GM21528 (cell line): ENCODE results near the gene PSMB11.

ENCODE experiments used
- ATAC-seq: cut with Tn5 transposase; IDR thresholded peaks from one replicate; pipeline ENCODE4 v1.9.1; 2021; ENCODE audit warnings: mild to moderate bottlenecking, moderate library complexity; ENCODE audit not compliant: unreplicated experiment, low FRiP score

The PSMB11 gene

DNA sequence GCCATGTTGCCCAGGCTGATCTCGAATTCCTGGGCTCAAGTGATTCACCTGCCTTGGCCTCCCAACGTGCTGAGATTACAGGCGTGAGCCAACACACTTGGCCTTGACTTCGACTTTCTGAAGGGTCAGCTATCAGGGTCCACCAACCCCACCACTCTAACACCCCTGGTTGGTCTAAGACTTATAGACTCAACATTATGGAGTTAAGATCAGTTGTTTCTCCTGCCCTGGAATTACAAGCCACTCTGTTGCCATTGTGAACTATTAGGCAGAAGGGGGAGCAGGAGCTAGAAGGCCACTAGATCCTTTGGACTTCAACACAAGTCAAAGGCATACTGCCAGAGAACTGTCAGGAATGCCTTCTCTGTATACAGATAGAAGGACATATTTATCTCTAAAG lies 1.9 kb upstream of the PSMB11 start:
- no peak for ATAC-seq

DNA sequence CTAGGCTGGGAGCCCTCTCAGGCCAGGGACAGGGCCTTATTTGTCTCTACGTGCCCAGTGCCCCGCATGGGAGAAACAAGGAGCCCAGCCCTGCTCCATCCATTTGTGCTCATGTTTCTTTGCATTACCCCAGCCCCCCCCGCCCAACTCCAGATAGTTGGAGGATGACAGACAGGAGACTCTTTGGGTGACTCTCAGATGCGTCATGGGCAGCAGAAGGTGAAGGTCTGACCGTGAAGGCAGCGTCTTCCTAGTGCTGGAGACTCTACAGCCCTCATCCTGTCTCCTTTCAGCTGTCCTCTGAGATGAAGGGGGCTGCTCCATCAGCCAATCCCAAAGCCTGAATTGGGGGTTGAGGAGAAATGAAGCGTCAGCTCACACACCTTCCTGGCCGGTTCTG lies 283 bp upstream of the PSMB11 start:
- ATAC-seq: no peak

DNA sequence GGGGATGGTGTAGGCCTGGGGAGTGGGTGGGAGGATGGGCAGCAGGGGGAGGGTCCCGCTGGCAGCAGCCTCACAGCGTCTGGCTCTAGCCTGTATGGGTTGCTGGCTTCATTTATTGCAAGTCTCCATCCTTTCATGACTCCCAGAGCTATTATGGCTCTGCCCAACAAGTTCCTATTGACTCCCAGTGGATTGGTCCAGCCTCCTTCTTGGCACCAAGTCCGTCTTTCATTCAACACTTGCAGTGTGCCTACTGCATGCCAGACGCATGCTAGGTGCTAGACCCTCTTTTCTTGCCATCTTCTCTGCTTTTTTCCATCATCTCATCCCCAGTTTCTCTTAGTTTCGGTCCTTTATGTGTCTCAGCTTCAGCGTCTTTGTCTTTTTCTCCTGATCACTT lies 1.1 kb downstream of the PSMB11 start:
- no peak for ATAC-seq

DNA sequence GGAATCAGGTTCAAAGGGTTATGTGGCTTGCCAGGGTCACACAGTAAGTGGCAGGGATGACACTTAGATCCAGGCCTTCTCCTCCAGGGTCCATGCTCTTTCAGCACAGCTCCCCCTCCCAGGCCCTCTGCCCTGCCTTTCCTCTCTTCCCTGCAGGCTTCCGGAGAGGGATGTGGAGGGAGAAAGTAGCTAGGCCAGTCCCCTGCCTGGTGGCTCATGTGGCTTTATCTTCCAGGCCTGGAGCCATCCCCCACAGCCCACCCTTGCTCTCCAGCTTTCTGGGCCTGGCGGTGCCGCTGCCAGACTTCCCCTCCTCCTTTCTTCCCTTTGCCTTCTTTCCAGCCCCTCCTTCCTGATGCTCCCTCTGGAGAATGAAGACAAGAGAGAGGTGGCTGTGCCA lies 1.7 kb downstream of the PSMB11 start:
- no peak for ATAC-seq

DNA sequence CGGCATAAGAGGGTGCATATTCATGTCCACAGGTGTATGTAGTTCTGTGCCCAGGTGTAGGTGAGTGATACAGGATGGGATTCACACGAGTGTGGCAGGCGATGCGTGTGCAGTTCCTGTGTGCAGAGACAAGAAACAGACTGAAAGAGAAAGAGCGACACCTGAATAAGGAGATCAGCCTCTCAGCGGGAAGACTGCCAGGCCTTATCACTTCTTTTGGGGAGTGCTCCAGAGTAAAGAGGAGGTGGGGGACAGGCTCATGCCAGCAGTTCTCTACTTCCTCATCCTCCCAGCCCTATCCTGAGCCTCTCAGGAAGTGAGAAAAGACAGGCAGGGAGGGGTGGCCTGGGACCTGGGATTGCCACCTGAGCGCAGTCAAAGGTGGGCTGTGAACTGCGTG lies 2.8 kb downstream of the PSMB11 start:
- no peak for ATAC-seq

DNA sequence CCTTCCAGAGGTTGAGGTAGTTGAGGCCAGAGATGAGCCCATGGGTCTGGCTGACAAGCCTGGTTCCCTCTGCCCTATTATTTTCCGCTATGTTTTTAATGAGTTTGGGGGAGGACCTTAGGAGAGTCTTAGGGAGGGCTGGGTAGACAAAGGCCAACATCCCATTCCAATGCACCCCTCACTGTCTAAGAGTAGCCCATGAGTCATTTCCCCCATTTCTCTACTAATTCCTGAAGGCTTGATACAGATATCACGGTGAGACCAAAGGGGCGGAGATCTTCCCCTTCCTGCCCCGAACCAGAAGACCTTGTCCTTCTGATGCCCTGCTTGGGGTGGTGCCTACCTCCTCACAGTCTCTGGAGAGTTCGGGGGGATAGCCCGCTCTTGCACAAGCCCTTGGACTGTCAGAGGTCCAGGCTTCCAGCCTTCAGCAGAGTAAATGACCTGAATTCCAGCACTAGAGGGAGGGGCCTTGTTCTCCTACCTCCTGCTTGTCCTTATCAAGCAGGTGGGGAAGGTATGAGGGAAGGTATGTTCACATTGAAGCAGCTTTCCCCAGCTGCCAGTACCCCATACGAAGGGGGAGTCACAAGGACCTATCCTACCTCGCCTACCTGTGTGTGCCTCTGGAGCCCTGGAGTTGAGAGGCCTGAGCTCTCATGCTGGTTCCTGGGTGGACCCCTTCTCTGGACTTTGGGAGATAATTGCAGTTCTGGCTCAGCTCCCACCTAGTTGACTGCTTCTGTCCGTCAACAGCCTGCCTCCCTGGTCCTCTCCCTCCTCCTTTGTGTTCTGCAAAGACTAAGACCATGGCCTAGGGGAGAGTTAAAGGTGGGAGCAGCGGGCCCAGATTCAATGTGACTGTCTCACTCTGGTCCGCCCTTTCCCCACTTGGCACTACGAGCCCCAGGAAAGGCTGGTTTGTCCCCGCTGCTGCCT lies 3.7 kb downstream of the PSMB11 start:
- no peak for ATAC-seq

DNA sequence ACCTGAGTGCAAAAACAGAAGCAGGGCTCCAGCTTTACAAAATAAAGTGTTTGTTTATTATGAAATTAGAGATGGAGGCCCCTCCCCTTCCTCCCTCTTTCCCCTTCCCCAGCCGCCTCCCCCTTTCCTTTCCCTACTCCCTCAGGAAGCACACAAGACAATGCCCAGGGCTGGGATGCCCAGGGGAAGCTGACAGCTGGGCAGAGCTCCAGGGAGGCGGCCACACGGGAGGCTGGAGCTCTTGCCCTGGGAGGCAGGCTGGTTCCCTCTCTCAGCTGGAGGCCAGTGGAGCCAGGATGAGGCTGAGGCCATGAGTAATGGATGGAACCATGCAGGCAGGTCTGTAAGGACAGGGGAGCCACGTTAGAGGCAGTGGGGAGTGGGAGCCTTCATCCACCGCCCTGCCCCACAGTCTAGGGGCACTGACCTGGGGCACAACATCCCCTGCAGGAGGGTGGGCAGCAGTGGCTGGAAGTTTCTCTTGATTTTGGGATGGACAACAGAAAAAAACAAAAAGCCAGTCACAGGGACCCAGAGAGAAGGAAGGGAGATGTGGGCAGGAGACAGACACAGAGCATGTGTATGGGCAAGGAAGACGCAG lies 5.1 kb downstream of the PSMB11 start:
- no peak for ATAC-seq

DNA sequence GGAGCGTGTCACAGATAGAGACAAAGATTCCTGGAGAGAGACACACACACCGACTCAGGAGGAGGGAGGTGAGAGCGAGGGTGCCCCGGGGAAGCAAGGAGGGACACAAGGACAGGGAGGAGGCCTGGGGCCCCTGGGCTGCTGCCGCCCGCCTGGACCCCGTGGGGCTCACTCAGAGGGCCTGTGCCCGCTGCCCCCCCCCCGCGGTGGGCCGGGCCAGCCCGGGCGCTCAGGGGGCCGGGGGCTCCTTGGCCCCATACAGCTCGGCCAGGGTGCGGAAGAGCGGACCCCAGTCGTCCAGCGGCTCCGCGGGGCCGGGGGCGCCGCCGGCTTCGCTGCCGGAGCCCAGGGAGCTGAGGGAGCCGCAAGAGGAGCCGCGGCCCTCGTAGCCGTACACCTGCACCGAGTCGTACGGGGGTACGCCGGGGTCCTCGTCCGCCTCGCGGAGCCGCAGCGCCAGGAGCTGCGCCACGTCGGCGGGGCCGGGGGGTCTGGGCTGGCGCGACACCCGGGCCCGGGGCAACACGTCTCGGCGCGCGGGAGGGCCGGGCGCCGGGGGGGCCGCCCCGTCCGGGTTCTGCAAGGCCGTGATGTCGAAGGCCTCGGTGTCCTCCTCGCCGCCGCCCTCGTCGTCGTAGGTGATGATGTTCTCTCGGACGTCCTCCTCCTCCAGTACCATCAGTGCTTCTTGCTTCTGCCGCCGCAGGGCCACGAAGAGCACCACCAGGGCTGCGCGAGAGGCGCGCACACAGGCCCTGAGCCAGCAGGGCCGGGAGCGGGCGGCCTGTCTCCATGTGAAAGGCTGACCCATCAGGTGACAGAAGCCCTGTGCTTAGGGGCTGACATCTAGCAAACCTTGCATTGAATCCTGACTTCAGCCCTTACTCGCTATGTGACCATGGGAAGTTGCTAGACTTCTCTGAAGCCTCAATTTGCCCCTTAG lies 6.0 kb downstream of the PSMB11 start:
- ATAC-seq: no peak

DNA sequence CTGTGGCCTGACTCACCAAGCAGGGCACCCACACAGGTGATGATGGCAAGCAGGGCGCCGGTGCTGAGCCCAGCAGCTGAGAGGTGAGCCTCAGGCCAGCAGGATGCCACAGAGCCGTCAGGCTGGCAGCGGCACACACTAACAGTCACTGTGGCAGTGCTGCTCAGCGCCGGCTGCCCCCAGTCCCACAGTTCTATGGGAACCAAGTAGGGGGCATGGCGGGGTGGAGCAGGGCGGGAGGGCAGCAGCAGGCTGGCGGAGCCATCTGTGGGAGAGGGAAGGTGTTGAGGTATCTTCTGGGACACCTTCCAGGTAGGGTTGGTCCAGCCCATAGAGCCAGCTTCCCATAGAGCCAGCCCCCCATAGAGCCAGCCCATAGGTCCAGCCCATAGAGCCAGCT lies 7.0 kb downstream of the PSMB11 start:
- no peak for ATAC-seq

DNA sequence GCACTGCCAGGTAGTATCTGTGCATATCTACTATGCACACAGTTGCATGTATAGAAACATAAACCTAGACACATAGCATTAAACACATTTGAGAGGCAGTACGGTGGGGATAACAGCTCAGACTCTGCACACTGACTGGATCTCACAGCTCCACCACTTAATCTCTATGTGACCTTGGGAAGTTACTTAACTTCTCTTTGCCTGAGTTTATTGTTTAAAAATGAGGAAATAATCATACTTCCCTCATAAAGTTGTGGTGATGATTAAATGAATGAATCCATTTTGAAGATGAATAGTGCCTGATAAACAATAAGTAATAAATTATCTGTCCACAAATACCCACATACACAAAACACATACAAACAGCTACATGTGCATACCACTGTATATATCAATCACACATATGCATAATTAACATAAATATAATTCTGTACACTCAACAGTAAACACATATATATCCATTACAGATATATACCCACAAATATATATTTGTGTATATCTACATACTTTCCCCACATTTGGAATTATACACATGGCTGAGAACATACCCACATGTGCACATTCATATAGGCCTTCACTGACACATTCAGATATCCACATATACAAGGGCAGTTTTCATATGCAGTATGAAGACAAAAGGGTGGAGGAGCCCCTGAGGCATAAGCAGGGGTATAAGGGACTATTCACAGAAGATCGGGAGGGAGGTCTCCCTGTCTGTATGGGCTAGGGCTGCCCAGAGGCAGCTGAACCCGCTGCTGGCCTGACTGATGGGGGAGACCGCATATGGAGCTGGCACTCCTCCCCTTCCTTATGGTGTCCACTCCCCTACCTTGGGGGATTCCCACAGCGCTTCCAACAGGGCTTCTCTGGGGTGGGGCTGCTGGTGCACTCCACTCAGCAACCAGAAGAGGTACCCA lies 9.4 kb downstream of the PSMB11 start:
- ATAC-seq: no peak

DNA sequence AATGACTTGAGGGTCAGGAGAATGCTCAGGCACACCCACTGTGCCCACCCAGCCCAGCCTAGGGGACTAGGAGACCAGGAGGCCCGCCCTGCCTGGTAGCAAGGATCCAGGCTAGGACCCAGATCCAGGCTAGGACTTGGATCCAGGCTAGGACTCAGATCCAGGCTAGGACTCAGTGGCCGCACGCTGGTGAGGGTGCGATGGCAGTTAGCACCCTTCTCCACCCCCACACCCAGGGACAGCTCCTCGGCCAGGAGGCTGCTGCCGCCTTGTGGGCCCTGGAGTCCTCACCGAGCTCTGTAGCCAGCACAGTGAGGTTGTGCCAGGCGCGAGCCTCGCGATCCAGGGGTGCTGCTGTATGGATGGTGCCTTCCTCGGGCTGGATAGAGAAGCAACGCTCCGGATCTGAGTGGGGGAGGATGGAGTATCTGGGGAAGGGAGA lies 10.2 kb downstream of the PSMB11 start:
- ATAC-seq: no peak

DNA sequence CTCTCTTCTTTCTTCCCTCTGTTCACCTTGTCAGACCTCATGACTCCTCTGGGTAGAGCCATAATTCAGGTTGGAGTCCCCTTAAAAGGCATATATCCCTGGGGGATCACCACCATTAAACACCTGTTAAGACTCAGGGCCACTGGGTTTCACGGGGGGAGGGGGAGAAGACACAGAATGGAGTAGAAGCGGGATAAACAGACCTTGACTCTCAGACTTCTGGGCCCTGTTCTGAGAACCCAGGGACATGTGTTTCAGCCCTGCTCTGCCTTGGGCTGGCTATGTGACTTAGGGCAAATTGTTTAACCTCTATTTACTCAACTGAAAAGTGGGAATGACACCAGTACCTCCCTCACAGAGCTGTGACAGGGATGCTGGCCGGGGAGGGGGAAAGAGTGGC lies 10.7 kb downstream of the PSMB11 start:
- ATAC-seq: no peak

DNA sequence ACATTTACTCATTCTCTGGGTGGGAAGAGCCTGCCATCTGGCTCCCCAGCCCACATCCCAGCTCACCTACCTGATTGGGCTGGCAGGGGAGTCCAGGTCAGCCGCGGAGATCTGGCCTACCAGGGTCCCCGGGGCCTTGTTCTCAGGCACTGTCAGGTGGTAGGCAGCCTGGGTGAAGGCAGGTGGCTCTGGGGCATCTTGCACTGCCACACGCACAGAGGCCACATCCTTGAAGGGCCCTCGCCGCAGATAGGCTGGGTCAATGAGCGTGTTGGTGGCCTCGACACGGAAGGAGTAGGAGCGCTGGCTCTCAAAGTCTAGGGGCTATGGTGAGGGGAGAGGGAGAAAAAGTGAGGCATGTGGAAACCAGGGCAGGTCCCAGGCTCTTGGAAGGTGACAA lies 11.4 kb downstream of the PSMB11 start:
- ATAC-seq: no peak

DNA sequence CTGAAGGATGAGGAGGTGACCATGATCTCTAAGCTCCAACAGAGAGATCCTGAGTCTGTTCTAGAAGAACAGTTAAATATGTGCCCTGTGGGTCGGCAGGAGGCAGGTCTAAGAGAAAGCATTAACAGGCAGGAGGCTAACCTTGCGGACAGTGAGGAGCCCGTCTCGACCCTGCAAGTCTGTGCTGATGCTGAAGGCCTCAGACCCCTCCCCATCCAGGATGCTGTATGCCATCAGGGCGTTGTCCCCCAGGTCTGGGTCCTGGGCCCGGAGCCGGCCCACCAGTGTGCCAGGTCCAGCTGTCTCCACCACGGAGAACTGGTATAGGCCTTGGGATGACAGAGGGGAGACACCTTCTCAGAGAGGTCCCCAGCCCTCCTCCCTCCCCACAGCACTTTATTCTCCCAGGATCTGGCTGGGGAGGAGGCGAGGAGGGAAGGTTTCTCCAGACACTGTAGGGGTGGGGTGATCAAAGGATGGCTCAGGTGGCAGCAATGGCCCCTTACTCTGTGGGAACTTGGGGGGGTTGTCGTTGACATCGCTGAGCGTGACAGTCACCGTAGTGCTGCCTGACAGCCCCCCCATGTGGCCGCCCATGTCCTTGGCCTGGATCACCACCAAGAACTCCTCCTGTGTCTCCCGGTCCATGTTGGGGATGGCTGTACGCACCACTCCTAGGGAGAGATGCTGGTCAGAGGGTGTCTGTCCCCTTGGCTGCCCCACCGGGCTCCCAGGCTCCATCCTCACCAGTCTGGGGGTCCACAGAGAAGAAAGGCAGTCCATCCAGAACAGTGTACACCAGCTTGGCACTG lies 12.2 kb downstream of the PSMB11 start:
- ATAC-seq: no peak

DNA sequence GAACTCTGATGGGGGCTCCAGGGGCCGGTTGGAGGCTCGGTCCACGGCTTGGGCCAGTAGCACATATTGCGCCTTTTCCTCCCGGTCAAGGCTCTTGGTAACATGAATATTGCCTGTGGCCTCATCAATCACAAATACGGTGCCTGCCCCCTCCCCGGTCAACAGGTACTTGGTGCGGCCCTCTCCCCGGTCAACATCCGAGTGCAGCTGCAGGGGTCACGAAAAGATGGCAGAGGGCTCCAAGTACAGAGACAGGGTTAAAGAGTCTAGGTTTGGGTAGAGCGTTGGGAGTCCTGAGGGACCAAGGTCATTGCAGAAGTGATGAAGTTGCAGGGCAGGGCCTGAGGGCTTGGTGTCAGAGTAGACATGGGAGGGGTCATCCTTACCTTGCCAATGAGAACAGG lies 13.1 kb downstream of the PSMB11 start:
- no peak for ATAC-seq

DNA sequence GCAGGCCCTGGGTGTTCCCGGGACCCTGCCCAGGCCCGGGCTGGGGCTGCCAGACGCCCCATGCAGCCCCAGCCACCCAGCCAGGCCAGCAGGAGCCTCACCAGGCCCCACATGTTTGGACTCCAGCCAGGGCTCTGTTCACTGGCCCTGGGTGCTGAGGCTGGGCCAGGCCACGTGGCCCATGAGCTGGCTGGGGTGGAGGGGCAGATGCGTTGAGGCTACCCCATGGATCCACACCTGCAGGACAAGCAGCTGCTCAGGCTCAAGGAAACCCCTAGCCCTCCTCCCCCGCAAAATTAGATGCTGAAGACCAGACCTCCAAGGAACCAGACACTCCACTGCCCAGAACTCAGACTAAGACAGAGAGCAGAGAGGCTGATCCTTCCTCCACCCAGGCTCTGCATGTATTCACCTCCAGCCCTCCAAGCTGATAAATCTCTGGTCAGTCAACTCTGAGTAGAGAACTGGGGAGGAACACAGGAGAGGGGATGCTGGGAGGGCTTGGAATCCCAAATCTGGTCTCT lies 13.7 kb downstream of the PSMB11 start:
- ATAC-seq: no peak

DNA sequence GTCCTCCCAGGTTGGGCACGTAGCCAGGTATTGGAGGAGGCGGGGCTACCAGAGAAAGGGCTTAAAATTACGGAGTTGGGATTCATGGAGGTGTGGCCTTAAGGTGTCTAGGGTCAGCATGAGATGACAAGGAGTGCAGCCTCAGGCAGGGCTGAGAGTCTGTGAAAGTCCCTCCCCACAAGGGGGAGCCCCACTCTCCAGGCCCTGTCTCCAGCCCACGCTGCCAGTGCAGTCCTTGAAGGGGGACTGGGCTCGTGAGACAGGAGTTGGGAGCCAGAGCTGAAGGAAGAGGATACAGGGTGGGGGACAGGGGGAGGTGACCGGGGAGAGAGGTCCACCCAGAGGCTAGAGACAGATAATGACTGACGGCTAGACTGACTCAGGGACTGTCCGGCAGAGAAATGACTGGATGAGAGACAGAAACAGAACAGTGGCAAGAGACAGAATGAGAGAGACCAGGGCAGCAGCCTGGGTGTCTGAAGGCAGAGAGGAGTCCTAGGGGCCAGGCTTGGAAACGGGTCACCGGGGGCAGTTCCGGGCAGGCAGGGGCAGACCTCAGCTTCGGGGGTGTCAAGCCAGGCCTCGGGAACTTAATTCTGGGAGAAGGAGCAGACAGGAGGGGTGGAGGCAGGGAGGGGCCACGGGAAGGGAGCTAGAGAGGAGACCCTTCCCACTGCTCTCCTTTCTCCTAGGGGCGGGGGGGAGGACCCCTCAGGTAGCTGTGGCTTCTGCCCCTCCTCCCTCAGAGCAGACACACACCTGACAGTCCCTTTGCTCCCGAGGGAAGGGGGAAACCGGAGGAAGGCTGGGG lies 14.3 kb downstream of the PSMB11 start:
- ATAC-seq: no peak
